AG10803 (cell line): ENCODE measurements around the gene ADAM12.
A peak's percentile ranks its signal among the peaks of the same experiment; 100 is the strongest.

Experiments used
- DNase-seq: peaks from one replicate; pipeline ENCODE4 v3.0.0; 2010; ENCODE audit warnings: low read depth
- H3K4me3 ChIP-seq: 2 replicates; pipeline ENCODE4 v1.5.1; 2011; ENCODE audit warnings: mild to moderate bottlenecking, low read length, control low read depth
- TF ChIP-seq, protein P1 (sequence below): conservative IDR thresholded peaks from 2 replicates; pipeline ENCODE4 v1.5.1; 2011; ENCODE audit warnings: mild to moderate bottlenecking, low read length, control low read depth, inconsistent platforms

ADAM12 gene

DNA sequence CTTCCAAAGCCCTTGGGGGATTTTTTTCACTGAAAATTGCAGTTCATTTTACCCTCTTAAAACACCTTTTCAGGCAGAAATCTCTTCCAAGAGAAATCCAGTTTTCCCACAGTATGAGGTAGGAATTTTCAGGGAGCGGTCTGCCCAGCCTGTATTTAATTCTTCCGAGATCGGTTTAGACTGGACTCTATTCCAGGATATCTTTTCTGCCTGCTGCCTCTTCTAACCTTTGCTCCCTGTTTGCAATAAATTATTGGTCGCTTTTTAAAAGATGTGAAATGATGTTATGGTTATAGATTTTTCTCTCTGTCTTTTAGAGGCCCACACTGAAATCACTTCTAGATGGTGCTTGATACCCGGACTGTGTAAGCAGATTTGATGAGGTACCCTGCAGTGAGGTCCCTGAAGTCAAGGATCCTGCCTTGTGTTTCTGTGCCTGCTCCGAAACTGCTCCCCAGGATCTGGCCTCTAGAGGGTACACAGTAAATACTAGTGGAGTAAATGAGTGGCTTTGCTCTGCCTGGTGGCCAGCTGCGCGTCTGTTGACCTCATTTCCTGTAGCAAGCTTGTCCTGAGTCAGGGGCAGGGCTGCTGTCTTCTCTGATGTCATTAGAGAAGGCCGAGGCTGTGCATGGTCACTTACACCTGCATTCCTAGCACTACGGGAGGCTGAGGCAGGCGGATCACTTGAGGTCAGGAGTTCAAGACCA is 300.3 kb downstream of the ADAM12 start:
- no peak overlapping the region for H3K4me3 ChIP-seq
- DNase-seq: peak; percentile 54
- TF ChIP-seq, protein P1, sequence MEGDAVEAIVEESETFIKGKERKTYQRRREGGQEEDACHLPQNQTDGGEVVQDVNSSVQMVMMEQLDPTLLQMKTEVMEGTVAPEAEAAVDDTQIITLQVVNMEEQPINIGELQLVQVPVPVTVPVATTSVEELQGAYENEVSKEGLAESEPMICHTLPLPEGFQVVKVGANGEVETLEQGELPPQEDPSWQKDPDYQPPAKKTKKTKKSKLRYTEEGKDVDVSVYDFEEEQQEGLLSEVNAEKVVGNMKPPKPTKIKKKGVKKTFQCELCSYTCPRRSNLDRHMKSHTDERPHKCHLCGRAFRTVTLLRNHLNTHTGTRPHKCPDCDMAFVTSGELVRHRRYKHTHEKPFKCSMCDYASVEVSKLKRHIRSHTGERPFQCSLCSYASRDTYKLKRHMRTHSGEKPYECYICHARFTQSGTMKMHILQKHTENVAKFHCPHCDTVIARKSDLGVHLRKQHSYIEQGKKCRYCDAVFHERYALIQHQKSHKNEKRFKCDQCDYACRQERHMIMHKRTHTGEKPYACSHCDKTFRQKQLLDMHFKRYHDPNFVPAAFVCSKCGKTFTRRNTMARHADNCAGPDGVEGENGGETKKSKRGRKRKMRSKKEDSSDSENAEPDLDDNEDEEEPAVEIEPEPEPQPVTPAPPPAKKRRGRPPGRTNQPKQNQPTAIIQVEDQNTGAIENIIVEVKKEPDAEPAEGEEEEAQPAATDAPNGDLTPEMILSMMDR: no peak; the same call in 1 of the 2 replicates

DNA sequence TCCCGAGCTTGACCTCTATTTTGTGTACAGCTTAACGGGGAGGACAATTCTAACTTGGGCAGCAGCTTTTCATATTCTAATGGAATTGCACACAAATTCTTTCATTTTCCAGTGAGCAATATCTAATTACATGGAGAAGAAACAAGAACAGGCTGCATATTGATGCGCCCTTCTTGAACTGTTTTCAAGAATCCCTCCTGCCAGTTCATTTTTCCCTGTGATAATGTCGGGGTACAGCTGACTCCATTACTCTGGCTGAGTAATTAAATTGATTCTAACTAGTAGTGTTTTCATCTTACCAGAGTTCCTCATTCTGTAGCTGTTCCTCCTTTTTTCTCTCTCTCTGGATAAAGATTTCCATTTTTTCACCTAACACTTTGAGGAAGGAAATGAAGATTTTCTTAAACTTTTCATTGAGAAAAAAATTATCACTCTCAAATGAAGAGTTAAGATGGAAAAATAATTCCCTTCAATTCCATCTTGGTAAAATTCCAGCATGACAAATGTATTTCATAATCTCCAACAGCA is 301.1 kb downstream of the ADAM12 start:
- TF ChIP-seq, protein P1: no peak
- H3K4me3 ChIP-seq: no peak overlapping the region
- DNase-seq: no peak

DNA sequence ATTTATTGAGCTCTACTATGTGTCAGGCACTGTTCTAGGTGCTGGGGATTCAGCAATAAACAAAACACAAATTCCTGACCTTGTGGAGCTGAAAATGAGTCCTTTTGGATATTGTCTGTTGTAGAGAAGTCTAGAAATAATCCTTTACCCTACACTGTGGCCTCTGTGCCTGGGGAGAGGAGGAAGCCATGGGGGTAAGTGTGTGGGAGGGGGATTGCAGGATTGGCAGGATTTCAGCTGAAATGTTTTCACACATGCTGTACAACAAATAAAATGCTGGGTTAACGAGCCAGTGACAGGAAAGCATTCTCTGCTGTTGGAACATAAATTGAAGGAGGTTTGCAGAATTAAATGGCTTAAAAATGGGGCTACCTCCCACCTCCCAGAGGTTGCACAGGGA is 302.5 kb downstream of the ADAM12 start:
- TF ChIP-seq, protein P1: no peak
- H3K4me3 ChIP-seq: no peak overlapping the region
- DNase-seq: no peak

DNA sequence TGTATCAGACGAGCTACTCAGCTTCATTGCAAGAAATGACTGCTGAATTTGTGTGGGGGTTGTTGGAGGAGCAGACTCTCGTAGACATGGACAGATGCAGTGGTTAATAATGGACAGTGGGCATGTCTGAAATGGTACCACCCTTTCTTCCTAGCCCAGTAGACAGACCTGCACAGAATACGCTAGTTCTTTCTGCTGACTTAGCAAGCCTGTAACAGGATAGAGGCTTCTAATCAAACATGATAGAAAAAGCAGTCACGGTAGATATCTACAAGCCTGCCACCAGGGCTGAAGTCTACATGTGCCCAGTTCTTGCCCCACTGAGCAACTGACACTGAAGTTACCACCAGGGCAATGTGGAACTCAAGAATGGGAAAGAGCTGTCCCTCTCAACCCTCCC is 303.9 kb downstream of the ADAM12 start:
- TF ChIP-seq, protein P1: no peak
- DNase-seq: no peak
- H3K4me3 ChIP-seq: no peak overlapping the region

DNA sequence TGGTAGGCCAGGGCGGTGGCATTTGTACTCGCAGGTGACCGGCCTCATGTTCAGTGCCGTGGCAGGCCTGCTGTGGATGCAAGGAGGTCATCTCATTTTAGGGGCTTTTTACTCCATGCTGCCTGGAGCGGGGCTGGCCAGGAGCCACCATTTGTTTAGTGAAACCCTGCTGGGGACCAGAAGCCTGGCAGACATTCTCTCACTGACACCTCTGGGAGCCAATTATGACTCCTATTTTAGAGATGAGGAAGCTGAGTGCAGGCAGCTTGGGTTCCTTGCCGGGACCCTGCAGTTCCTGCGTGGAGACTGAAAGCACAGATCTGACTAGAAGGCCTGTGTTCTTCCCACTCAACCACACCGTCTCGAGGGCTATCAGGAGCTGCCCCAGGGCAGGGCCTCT is 305.3 kb downstream of the ADAM12 start:
- no peak overlapping the region for H3K4me3 ChIP-seq
- no peak for DNase-seq
- TF ChIP-seq, protein P1: no peak

DNA sequence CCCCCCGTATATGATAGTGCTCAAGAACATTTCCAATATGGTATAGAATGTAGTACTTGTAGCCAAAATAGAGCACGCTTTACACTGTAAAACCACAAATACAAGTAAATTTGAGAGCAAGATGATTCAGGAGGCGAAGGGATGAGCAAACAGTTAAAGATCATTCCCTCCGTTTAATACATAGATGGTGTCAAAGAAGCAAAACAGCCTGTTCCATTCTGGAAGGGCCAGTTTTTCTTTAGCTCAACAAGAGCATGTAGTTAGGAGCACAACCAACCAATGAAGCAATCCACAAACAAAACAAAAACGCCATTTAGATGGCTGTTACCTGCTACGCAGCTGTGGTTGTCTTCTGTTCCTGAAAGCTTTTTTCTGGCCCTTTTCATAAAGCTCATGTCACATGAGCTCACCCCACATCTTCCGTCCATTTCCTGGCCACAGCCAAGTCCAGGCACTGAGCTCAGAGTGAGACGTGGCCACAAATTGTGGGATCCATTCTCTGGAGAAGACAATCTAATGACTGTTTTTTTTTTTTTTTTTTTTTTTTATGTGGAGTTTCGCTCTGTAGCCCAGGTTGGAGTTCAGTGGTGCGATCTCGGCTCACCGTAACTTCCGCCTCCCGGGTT is 306.3 kb downstream of the ADAM12 start:
- TF ChIP-seq, protein P1: no peak
- no peak for DNase-seq
- H3K4me3 ChIP-seq: no peak overlapping the region
